CD4-positive, alpha-beta T cell (primary cell): ENCODE measurements around the gene ALDH16A1. TPM values are rescaled to one million over a fixed set of nuclear protein-coding genes. Genes with fewer than 3 reads are reported as not detected.

ENCODE experiments used
- ATAC-seq: fragments of 200-7000 bp; cut with Tn5 transposase; one replicate; pipeline ENCODE4 v1.10.0; 2022; ENCODE audit warnings: mild to moderate bottlenecking; ENCODE audit not compliant: poor library complexity
- CTCF ChIA-PET: fragments of 350-600 bp; sonication (Branson Sonifier 250); formaldehyde crosslinking; loops from one replicate; lab custom pipeline; 2021; ENCODE audit warnings: antibody characterized with exemption, inconsistent platforms; lab: Charles Lee
- POLR2A ChIA-PET: fragments of 350-600 bp; sonication (Branson Sonifier 250); formaldehyde crosslinking; loops from one replicate; lab custom pipeline; 2021; ENCODE audit warnings: antibody characterized with exemption, inconsistent platforms; lab: Charles Lee
- DNase-seq, 14 experiments: peaks; one replicate each; pipeline ENCODE4 v3.0.0-alpha.2; 2013 to 2020; ENCODE audit warnings: mixed read lengths in 2 of 14
- H3K27ac ChIP-seq, 2 donors: one replicate each; pipeline versions ENCODE4 v1.5.1 to v1.7.0; 2013; ENCODE audit warnings: low read length in 2 of 2, low read depth in 1 of 2, mild to moderate bottlenecking in 1 of 2
- H3K27me3 ChIP-seq, 2 experiments: 1 replicate in 1 of 2; 2 replicates in 1 of 2; pipeline versions ENCODE4 v1.6.1 to v1.7.0; 2013; ENCODE audit warnings: low read length in 2 of 2, control low read depth in 1 of 2, mild to moderate bottlenecking in 1 of 2, moderate library complexity in 1 of 2; ENCODE audit not compliant: insufficient read depth in 2 of 2, control insufficient read depth in 1 of 2
- H3K36me3 ChIP-seq: one replicate; pipeline ENCODE4 v1.6.1; 2013; ENCODE audit warnings: low read length, control low read depth; ENCODE audit not compliant: insufficient read depth
- H3K4me1 ChIP-seq: one replicate; pipeline ENCODE4 v1.6.1; 2013; ENCODE audit warnings: low read length, control low read depth; ENCODE audit not compliant: insufficient read depth
- H3K4me3 ChIP-seq: one replicate; pipeline ENCODE4 v1.5.1; 2013; ENCODE audit warnings: mild to moderate bottlenecking, low read length, moderate library complexity
- H3K9me3 ChIP-seq, 2 experiments: 1 replicate in 1 of 2; 2 replicates in 1 of 2; pipeline versions ENCODE4 v1.6.1 to v1.7.0; 2013; ENCODE audit warnings: low read length in 2 of 2, mild to moderate bottlenecking in 2 of 2, control low read depth in 1 of 2, moderate library complexity in 1 of 2; ENCODE audit not compliant: control insufficient read depth in 1 of 2, insufficient read depth in 1 of 2
- H3K27ac Mint-ChIP-seq: one replicate; pipeline ENCODE4 v1.8.0; 2020; ENCODE audit warnings: mixed read lengths
- H3K27me3 Mint-ChIP-seq: one replicate; pipeline ENCODE4 v1.8.0; 2021; ENCODE audit warnings: mixed read lengths
- H3K36me3 Mint-ChIP-seq: one replicate; pipeline ENCODE4 v1.8.0; 2021; ENCODE audit warnings: low read depth, mixed read lengths
- H3K4me1 Mint-ChIP-seq: one replicate; pipeline ENCODE4 v1.8.0; 2021; ENCODE audit warnings: low read depth, mixed read lengths
- H3K4me3 Mint-ChIP-seq: one replicate; pipeline ENCODE4 v1.8.0; 2020; ENCODE audit warnings: mild to moderate bottlenecking, mixed read lengths
- H3K9me3 Mint-ChIP-seq: one replicate; pipeline ENCODE4 v1.8.0; 2020; ENCODE audit warnings: mixed read lengths
- CTCF ChIP-seq: fragments of 200-600 bp; IDR thresholded peaks from one replicate; pipeline ENCODE4 v1.8.0; 2022; ENCODE audit warnings: antibody characterized with exemption, mild to moderate bottlenecking
- intact Hi-C, 2 experiments: fragments of 100-400 bp; cut with DNase I in 1 of 2; cut with micrococcal nuclease in 1 of 2; formaldehyde crosslinking; loops; one replicate each; pipeline versions ENCODE4 v1.15.1 to v1.9.0; 2023 to 2025; cut with DNase I, micrococcal nuclease
- polyA plus RNA-seq, 2 donors: library from polyadenylated mRNA; unstranded; fragments of 120-200 nt; gene quantifications; one replicate each; pipeline ENCODE4 v1.2.1, GENCODE V29; 2013
- total RNA-seq, 174 experiments: library from RNA in 2 of 174; stranded (reverse) in 2 of 174; gene quantifications; one replicate each; pipeline ENCODE4 v1.2.3 and lab custom pipeline; 2021 to 2026

The ALDH16A1 gene
- total RNA-seq: 10 to 100 TPM; 25.1 to 25.8 TPM
- polyA plus RNA-seq (2013, experiment 1 of 2): 31.7 TPM
- 29.9 TPM for polyA plus RNA-seq (2013, experiment 2 of 2)
- total RNA-seq (lab: John Stamatoyannopoulos, UW): 11.5 to 74.2 (median 39.6) reads per million in 172 experiments

GRCh38 chr19:49453013-49453756, at the start of gene ALDH16A1:
ALDH16A1 (plus strand) TSS chr19:49453225; CDS start chr19:49453332, 107 bp downstream.
- Histone ChIP-seq H3K4me3 (peak within 1 kb of the TSS; percentile 71), H3K4me1 (peaks cover 68% of the 10 kb centered on the region), H3K9me3 (no peaks in the 10 kb centered on the region), H3K27ac (peak within 1 kb of the TSS; percentile 93 to 97), H3K36me3 (peaks cover 26% of the 10 kb centered on the region), H3K27me3 (no peaks in the 10 kb centered on the region)
- Mint-ChIP-seq H3K27me3 (no peaks in the 10 kb centered on the region), H3K36me3 (peaks cover 59% of the 10 kb centered on the region), H3K4me3 (peak within 1 kb of the TSS; percentile 94), H3K9me3 (no peaks in the 10 kb centered on the region), H3K4me1 (peaks cover 53% of the 10 kb centered on the region), H3K27ac (peak within 1 kb of the TSS; percentile 98)
- TF ChIP-seq CTCF: no peak
- CTCF ChIA-PET: interaction anchor here (1.2 to 3.9 kb wide), 5 partner anchors 17 to 117 kb away, joined by 5 to 24 read pairs (median 6); partner anchors contain the start of gene FLT3LG
- ATAC-seq: peak; percentile 84
- intact Hi-C loops: loop anchor here (1.0 to 2.0 kb wide), 5 partner anchors 16 to 44 kb away; partner anchors contain the start of genes RPS11 (in 2 of the 2), FLT3LG (in 1 of the 2) and RPL13A (in 1 of the 2)
- DNase-seq: peak; percentile 95 to 99 (median 97)
- POLR2A ChIA-PET: interaction anchor here (0.6 to 5.7 kb wide), 20 partner anchors 11 to 227 kb away, joined by 3 to 120 read pairs (median 4); partner anchors contain the start of genes FLT3LG, KASH5, PRMT1 and RPL13A

GRCh38 chr19:49403404-49404187, 49.4 kb upstream of the ALDH16A1 start:
- no peak for DNase-seq
- Mint-ChIP-seq H3K36me3 (no peaks in the 10 kb centered on the region), H3K4me1 (peaks cover 44% of the 10 kb centered on the region), H3K4me3 (no peak overlapping the region), H3K9me3 (no peaks in the 10 kb centered on the region), H3K27ac (no peak overlapping the region), H3K27me3 (no peaks in the 10 kb centered on the region)
- H3K36me3 ChIP-seq: no peaks in the 10 kb centered on the region
- TF ChIP-seq CTCF: no peak
- no peak overlapping the region for H3K27ac ChIP-seq
- ChIA-PET POLR2A (no interaction called here), CTCF (no interaction called here)
- ATAC-seq: no peak
- H3K9me3 ChIP-seq: no peaks in the 10 kb centered on the region
- intact Hi-C loops: no loop called here
- peaks cover 40% of the 10 kb centered on the region for H3K4me1 ChIP-seq
- H3K4me3 ChIP-seq: no peak overlapping the region
- no peaks in the 10 kb centered on the region for H3K27me3 ChIP-seq

- no peaks in the 10 kb centered on the region for H3K27me3 Mint-ChIP-seq
- peaks cover 69% of the 10 kb centered on the region for H3K4me1 Mint-ChIP-seq
- Histone ChIP-seq H3K36me3 (no peaks in the 10 kb centered on the region), H3K4me1 (peaks cover 65% of the 10 kb centered on the region), H3K9me3 (no peaks in the 10 kb centered on the region), H3K4me3 (no peak overlapping the region), H3K27me3 (no peaks in the 10 kb centered on the region), H3K27ac (no peak overlapping the region)
- ChIA-PET CTCF (interaction anchor here (1.8 kb wide), 1 partner anchor 16 kb away, joined by 10 read pairs; no protein-coding TSS in a partner anchor), POLR2A (interaction anchor here (0.7 kb wide), 1 partner anchor 10 kb away, joined by 3 read pairs; no protein-coding TSS in a partner anchor)
- intact Hi-C loops: no loop called here
- no peak overlapping the region for H3K4me3 Mint-ChIP-seq
- H3K9me3 Mint-ChIP-seq: no peaks in the 10 kb centered on the region
- no peak for ATAC-seq
- no peaks in the 10 kb centered on the region for H3K36me3 Mint-ChIP-seq
- no peak overlapping the region for H3K27ac Mint-ChIP-seq
- no peak for TF ChIP-seq CTCF
- no peak for DNase-seq
These were observed 45.9 kb upstream of the ALDH16A1 start for GRCh38 chr19:49407079-49407478.
